HepG2 (cell line): Measurements from ENCODE around the gene EMC9. TPM values are rescaled to one million over a fixed set of nuclear protein-coding genes. Genes with fewer than 3 reads are reported as not detected.
A peak's percentile ranks its signal among the peaks of the same experiment; 100 is the strongest.

Source experiments
- KDM5B ChIP-seq: sonication (generic); formaldehyde crosslinking; IDR thresholded peaks from 2 replicates; pipeline ENCODE4 v1.4.0; 2020; ENCODE audit warnings: missing genetic modification reagents, mild to moderate bottlenecking, borderline replicate concordance
- ZNF615 ChIP-seq: sonication (generic); formaldehyde crosslinking; IDR thresholded peaks from 2 replicates; pipeline ENCODE4 v1.5.0; 2020; ENCODE audit warnings: mild to moderate bottlenecking, missing genetic modification reagents, borderline replicate concordance
- polyA plus RNA-seq, 8 experiments: library from polyadenylated mRNA; depleted of rRNA in 3 of 8; stranded (reverse) in 7 of 8; unstranded in 1 of 8; fragments of >200 nt; fragmentation: Illumina TruSeq in 4 of 8; extraction: Trizol in 4 of 8; gene quantifications; 2 replicates each; pipeline versions ENCODE4 v1.2.1 to v1.2.3, GENCODE V29; 2011 to 2016; ENCODE audit warnings: low read depth in 4 of 8, missing spikeins in 1 of 8, mixed read lengths in 1 of 8; ENCODE audit not compliant: insufficient read depth in 1 of 8
- total RNA-seq, 5 experiments: library from RNA; depleted of rRNA; stranded (reverse); fragments of >200 nt; fragmentation: Illumina TruSeq; extraction: Trizol; gene quantifications; 2 replicates each; pipeline ENCODE4 v1.2.3, GENCODE V29; 2016; ENCODE audit warnings: low read depth in 1 of 5
- TF ChIP-seq, protein P1 (sequence below): sonication (generic); formaldehyde crosslinking; IDR thresholded peaks from 2 replicates; pipeline ENCODE4 v1.4.0; 2020; ENCODE audit warnings: mild to moderate bottlenecking, missing genetic modification reagents

Gene EMC9
- total and polyA plus RNA-seq, 2 of the 13 experiments (the other 11 are each of a cell fraction or from before 2014, with no cell fraction given), result 60.5 to 78.7 TPM

DNA sequence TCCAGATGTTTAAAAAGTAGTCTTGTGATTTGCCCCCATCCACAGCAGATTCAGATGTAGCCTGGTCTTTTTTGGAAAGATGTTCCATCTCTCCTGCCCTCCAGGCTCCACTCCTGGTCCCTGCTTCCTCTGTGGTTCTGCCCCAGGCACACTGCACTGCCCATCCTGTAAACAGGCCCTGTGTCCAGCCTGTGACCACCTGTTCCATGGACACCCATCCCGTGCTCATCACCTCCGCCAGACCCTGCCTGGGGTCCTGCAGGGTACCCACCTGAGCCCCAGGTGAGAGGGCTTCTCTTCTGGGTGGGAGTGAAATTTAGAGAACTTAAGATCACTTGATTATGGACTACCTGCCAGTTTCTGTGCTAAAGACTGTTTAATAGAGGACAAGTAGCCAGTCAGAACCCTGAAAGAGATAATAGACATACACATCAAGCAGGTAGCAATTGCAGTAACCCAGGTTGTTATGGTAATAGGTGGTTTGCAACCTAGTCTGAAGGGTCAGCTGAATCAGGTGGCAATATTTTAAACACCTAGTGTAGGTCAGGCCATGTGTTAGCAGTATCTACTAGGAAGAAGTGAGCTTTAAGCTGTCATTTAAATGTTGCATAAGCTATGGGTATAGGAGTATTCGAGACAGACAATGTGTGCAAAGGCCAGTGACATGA lies 8.0 kb upstream of the EMC9 start (continued):
- TF ChIP-seq, protein P1, sequence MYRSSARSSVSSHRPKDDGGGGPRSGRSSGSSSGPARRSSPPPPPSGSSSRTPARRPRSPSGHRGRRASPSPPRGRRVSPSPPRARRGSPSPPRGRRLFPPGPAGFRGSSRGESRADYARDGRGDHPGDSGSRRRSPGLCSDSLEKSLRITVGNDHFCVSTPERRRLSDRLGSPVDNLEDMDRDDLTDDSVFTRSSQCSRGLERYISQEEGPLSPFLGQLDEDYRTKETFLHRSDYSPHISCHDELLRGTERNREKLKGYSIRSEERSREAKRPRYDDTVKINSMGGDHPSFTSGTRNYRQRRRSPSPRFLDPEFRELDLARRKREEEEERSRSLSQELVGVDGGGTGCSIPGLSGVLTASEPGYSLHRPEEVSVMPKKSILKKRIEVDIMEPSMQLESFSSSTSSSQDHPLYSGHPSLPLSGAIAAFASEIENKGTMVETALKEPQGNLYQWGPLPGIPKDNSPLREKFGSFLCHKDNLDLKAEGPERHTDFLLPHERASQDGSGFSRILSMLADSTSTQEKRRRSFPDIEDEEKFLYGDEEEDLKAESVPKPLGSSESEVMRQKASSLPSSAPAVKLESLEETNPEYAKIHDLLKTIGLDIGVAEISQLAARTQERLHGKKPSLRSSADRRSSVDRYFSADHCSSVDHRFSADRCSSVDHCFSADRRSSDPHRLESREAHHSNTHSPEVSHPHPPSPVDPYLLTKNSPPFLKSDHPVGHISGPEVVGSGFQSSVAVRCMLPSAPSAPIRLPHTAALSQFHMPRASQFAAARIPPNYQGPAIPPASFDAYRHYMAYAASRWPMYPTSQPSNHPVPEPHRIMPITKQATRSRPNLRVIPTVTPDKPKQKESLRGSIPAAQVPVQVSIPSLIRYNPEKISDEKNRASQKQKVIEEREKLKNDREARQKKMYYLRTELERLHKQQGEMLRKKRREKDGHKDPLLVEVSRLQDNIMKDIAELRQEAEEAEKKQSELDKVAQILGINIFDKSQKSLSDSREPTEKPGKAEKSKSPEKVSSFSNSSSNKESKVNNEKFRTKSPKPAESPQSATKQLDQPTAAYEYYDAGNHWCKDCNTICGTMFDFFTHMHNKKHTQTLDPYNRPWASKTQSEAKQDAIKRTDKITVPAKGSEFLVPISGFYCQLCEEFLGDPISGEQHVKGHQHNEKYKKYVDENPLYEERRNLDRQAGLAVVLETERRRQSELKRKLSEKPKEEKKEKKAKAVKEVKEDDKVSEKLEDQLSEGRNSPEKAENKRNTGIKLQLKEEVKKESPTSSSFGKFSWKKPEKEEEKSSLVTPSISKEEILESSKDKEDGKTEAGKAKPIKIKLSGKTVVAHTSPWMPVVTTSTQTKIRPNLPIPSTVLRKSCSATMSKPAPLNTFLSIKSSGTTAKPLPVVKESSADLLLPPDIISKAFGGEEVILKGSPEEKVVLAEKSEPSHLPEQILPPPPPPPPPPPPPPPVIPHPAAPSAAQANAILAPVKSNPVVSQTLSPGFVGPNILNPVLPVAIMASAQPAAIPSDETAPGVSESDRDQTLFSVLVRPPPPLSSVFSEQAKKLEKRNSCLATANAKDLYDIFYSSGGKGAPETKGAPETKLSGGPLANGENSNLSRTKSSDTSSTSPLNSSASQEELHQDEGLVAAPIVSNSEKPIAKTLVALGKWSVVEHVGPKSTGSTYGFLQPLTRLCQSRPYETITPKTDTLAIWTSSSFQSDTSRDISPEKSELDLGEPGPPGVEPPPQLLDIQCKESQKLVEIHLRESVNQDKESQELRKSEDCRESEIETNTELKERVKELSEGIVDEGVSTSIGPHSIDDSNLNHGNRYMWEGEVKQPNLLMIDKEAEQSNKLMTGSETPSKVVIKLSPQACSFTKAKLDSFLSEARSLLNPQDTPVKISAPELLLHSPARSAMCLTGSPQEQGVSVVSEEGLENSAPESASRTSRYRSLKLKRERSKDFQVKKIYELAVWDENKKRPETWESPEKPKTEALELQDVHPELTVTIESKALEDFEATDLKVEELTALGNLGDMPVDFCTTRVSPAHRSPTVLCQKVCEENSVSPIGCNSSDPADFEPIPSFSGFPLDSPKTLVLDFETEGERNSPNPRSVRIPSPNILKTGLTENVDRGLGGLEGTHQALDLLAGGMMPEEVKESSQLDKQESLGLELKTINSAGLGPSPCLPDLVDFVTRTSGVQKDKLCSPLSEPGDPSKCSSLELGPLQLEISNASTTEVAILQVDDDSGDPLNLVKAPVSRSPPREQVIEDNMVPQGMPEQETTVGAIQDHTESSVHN (CRISPR knock-in tag), result 0 out of 2 replicates have a peak, but pooled peaks have one; percentile 68
- TF ChIP-seq KDM5B (no peak), ZNF615 (no peak)
